Right lobe of liver (tissue), 6 donors: ENCODE results near the gene CLEC6A. TPM values are rescaled to one million over a fixed set of nuclear protein-coding genes. Genes with fewer than 3 reads are reported as not detected.
"Not testable (repeated sequence)": the region's sequence is repeated elsewhere in the genome, so short reads cannot be mapped to it uniquely, and the experiment has no call there.

ENCODE experiments used
- ATAC-seq, 4 donors: fragments of 200-7000 bp; cut with Tn5 transposase; one replicate each; pipeline ENCODE4 v1.9.1; 2020; ENCODE audit warnings: mild to moderate bottlenecking in 4 of 4, moderate library complexity in 4 of 4
- DNase-seq, 3 donors: peaks; one replicate each; pipeline ENCODE4 v3.0.0-alpha.2; 2020
- H3K27ac ChIP-seq, 3 donors: fragments of 200-600 bp; one replicate each; pipeline ENCODE4 v1.8.0; 2022
- H3K27me3 ChIP-seq, 2 donors: fragments of 200-600 bp; one replicate each; pipeline ENCODE4 v1.8.0; 2022
- H3K36me3 ChIP-seq, 4 donors: fragments of 200-600 bp; sonication (generic) in 1 of 4; one replicate each; pipeline versions ENCODE4 v1.5.1 to v1.8.0; 2017 to 2022; ENCODE audit warnings: control low read depth in 1 of 4
- H3K4me1 ChIP-seq, 4 donors: fragments of 200-600 bp; sonication (generic) in 1 of 4; one replicate each; pipeline versions ENCODE4 v1.5.1 to v1.8.0; 2017 to 2022; ENCODE audit warnings: control low read depth in 1 of 4
- H3K4me3 ChIP-seq, 3 donors: fragments of 200-600 bp; one replicate each; pipeline ENCODE4 v1.8.0; 2022
- H3K9me3 ChIP-seq, 4 donors: fragments of 200-600 bp; sonication (generic) in 1 of 4; one replicate each; pipeline versions ENCODE4 v1.5.1 to v1.8.0; 2017 to 2022; ENCODE audit warnings: control low read depth in 1 of 4
- POLR2A ChIP-seq: fragments of 450-650 bp; IDR thresholded peaks from one replicate; pipeline ENCODE4 v1.6.1; 2017; ENCODE audit warnings: antibody characterized with exemption, mild to moderate bottlenecking
- WGBS: methylation state at CpG from one replicate; pipeline ENCODE4 v1.1.6; 2018; ENCODE audit warnings: low coverage, low lambda C conversion rate; ENCODE audit not compliant: insufficient coverage; ENCODE audit errors: missing lambda C conversion rate; 5-methylcytosine and 5-hydroxymethylcytosine counted together
- intact Hi-C, 2 donors: fragments of 100-400 bp; cut with DNase I; formaldehyde crosslinking; loops; one replicate each; pipeline versions ENCODE4 v1.11.2 to v1.14.1; 2022
- total RNA-seq, 6 experiments: library from RNA; depleted of rRNA in 2 of 6; stranded (reverse); fragments of >200 nt in 2 of 6; fragmentation: NEBNext Ultra II Directional in 3 of 6; extraction: Animal tissue kit (Norgen Biotek cat#: 25700) in 3 of 6; gene quantifications; one replicate each; pipeline versions ENCODE4 v1.1.0 to v1.2.4, GENCODE V29; 2016 to 2023
- TF ChIP-seq, protein P1 (sequence below), 4 donors: fragments of 200-600 bp in 3 of 4; fragments of 450-650 bp in 1 of 4; IDR thresholded peaks; one replicate each; pipeline versions ENCODE4 v1.5.1 to v1.8.0; 2016 to 2022; ENCODE audit warnings: antibody characterized with exemption in 4 of 4, mild to moderate bottlenecking in 2 of 4
- donor health status: DM: no; HTN: yes; CAD: no.
- donor health status: DM: no; HTN: no; CAD: no.
- donor health status: DM: no; HTN: no; CAD: no.
- donor health status: DM: no; HTN: yes; CAD: no.
- donor health status: DM: no; HTN: yes; CAD: no.

CLEC6A gene
- total RNA-seq, 6 experiments from 2014 or later, result not detected

DNA sequence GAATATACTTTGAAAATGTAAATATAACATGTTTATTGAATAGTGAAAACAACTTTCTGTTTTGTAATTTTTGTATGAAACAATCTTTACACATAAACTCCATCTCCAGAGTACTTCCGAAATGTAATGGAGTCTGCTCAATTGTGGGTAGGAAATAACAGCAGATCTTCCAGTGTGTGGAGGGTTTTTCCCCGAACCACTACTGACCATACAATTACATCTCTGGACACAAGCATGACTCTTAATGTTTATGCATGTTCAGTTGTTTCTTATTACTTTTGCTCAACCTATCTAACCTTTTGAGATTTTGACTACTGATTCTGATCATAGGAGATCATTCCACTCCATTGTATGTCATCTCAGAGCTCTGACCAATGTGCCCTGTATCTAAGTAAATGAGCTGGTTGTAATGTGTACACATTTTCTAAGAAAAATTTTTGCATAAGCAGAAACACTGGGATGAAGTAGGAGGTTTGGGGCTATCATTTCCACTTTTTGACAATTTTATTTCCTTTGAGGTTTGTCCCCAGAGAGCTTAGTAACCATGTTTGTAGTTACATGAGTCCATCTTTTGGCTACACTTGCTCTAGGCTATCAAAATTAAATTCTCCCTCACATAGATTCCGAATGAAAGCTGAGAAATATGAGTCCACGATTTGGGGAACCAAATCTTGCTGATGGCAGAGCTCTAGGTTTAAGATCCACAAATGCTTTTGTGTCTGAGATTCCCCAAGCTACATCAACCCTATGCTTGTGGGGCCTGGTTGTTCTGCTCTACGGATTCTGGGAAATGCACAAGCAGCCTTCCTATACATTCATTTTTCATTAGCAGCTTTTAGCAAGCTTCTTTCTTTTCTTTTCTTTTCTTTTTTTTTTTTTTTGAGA is 36.1 kb downstream of the CLEC6A start:
- ATAC-seq (peak in 2 of 4 donors; percentile 22 to 23), DNase-seq (no peak)
- Histone ChIP-seq H3K27me3 (no peaks in the 10 kb centered on the region), H3K27ac (no peak overlapping the region), H3K4me3 (no peak overlapping the region), H3K4me1 (no peaks in the 10 kb centered on the region), H3K9me3 (no peaks in the 10 kb centered on the region), H3K36me3 (no peaks in the 10 kb centered on the region)
- no peak for TF ChIP-seq POLR2A
- TF ChIP-seq, protein P1, sequence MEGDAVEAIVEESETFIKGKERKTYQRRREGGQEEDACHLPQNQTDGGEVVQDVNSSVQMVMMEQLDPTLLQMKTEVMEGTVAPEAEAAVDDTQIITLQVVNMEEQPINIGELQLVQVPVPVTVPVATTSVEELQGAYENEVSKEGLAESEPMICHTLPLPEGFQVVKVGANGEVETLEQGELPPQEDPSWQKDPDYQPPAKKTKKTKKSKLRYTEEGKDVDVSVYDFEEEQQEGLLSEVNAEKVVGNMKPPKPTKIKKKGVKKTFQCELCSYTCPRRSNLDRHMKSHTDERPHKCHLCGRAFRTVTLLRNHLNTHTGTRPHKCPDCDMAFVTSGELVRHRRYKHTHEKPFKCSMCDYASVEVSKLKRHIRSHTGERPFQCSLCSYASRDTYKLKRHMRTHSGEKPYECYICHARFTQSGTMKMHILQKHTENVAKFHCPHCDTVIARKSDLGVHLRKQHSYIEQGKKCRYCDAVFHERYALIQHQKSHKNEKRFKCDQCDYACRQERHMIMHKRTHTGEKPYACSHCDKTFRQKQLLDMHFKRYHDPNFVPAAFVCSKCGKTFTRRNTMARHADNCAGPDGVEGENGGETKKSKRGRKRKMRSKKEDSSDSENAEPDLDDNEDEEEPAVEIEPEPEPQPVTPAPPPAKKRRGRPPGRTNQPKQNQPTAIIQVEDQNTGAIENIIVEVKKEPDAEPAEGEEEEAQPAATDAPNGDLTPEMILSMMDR (IDR thresholded peaks at IDR 0.05), result no peak
- intact Hi-C loops, result no loop called here
- WGBS, result 53% methylated on average over 5 of the region's 5 CpGs

DNA sequence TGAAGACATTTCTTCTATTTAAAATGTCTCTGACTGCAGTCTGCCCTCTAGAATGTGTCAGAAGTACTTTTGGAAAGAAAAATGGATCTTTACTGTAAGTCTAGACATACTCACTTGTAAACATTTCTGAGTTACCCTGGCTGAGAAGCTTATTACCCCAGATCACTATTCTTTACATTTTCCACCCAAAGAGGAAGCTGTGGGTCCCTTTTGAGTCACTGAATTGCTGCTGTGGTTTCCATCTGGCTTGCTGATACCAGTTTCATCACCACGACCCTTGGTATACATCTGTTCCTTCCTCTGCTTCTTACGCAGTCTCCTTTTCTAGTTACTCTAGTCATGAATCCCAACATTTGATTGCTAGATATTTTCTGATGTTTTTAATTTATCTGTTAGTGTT is 37.3 kb downstream of the CLEC6A start:
- Histone ChIP-seq H3K4me1 (no peaks in the 10 kb centered on the region), H3K27ac (no peak overlapping the region), H3K36me3 (no peaks in the 10 kb centered on the region), H3K4me3 (no peak overlapping the region), H3K27me3 (no peaks in the 10 kb centered on the region), H3K9me3 (no peaks in the 10 kb centered on the region)
- DNase-seq (no peak), ATAC-seq (peak; percentile 44 to 69 (median 56))
- TF ChIP-seq, protein P1 (IDR thresholded peaks at IDR 0.05), result no peak
- no peak for TF ChIP-seq POLR2A
- intact Hi-C loops, result no loop called here
- 56% methylated on average over 1 of the region's 2 CpGs for WGBS

DNA sequence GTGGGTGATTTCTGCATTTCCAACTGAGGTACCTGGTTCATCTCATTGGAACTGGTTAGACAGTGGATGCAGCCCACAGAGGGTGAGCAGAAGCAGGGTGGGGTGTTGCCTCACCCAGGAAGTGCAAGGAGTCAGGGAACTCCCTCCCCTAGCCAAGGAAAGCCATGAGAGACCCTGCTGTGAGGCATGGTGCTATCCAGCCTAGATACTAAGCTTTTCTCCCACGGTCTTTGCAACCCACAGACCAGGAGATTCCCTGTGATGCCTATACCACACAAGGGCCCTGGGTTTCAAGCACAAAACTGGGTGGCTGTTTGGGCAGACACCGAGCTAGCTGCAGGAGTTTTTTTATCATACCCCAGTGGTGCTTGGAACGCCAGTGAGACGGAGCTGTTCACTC is 39.9 kb downstream of the CLEC6A start:
- ATAC-seq, H3K4me3 ChIP-seq, H3K9me3 ChIP-seq, intact Hi-C loops, H3K36me3 ChIP-seq, H3K27ac ChIP-seq, DNase-seq, H3K4me1 ChIP-seq, H3K27me3 ChIP-seq: not testable (repeated sequence)
- 20% methylated on average over 1 of the region's 4 CpGs for WGBS

DNA sequence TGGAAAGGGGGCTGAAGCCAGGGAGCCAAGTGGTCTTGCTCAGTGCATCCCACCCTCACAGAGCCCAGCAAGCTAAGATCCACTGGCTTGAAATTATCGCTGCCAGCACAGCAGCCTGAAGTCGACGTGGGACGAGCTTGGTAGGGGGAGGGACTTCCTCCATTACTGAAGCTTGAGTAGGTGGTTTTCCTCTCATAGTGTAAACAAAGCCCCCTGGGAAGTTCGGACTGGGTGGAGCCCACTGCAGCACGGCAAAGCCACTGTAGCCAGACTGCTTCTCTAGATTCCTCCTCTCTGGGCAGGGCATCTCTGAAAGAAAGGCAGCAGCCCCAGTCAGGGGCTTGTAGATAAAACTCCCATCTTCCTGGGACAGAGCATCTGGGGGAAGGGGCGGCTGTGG is 40.3 kb downstream of the CLEC6A start:
- WGBS, result no CpG with 5 or more reads among the region's 7 CpGs
- H3K27me3 ChIP-seq, H3K4me3 ChIP-seq, H3K36me3 ChIP-seq, H3K4me1 ChIP-seq, intact Hi-C loops, H3K27ac ChIP-seq, DNase-seq, H3K9me3 ChIP-seq, ATAC-seq: not testable (repeated sequence)

DNA sequence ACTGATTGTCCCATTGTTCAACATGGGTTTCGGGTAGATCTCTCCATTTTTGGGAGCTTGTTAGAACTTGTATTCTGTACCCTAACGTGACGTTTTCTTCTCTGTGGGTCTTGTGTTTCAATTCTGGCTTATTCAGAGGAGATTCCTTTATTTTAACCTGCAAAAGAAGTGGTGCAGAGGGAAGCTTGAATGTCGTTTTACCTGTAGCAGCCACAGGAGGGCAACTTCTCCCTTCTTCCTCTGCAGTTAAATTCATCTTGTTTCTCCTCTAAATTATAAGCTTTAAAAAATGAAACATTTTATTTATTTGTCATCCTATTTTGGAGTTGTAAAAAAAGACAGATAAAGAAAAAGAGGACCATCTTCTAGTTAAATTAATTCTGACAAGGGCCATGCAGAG is 43.9 kb downstream of the CLEC6A start:
- H3K27ac ChIP-seq, result no peak overlapping the region
- intact Hi-C loops, result no loop called here
- DNase-seq (no peak), ATAC-seq (no peak)
- H3K4me3 ChIP-seq, result no peak overlapping the region
- whole genome bisulfite sequencing, result 33% methylated on average over 4 of the region's 4 CpGs
- no peaks in the 10 kb centered on the region for H3K36me3 ChIP-seq
- no peaks in the 10 kb centered on the region for H3K4me1 ChIP-seq
- TF ChIP-seq, protein P1 (IDR thresholded peaks at IDR 0.05), result no peak
- no peak for TF ChIP-seq POLR2A
- no peaks in the 10 kb centered on the region for H3K27me3 ChIP-seq
- H3K9me3 ChIP-seq, result no peaks in the 10 kb centered on the region
